Measurements from ENCODE around the gene PRPF40A.

DNA sequence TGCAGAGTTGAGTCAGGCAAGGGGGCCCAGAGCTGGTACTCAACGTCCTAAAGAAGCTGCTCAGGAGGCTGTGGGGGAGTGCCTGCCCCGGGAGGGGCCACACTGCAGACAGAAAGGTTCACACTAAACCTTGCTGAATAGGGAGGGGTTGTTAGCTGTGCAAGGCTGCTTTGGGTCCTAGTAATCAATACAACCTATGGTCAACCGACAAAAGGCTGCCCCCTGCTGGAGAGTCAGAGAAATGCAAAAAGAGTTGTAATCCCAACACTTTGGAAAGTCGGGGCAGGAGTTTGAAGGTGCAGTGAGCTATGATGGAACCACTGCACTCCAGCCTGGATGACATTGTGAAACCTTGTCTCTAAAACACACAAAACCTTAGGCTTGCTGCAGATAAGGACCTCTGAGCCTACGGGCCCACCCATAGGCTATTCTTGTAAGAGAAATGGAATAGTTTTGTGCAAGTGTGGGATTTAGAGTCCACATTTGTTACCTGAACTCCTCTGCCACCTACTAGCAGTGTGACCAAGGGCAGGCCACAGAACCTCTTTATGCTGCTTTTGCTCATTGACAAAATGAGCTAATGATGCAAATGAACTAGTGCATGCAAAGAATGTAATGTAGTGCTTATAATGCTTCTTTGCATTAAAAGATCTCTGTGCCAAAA, 81.5 kb downstream of the PRPF40A start:
- TF ChIP-seq FEZF1 (tag by site-specific recombination; IDR thresholded peaks at IDR 0.05) (no peak), ZBTB1 (tag by site-specific recombination; IDR thresholded peaks at IDR 0.05) (no peak), ZNF423 (tag by site-specific recombination; IDR thresholded peaks at IDR 0.05) (no peak), REPIN1 (tag by site-specific recombination; IDR thresholded peaks at IDR 0.05; ENCODE audit: low read depth) (no peak), ZNF768 (tag by site-specific recombination; IDR thresholded peaks at IDR 0.05) (no peak), HOXA7 (CRISPR knock-in tag; IDR thresholded peaks at IDR 0.05; ENCODE audit: borderline replicate concordance) (no peak), SETDB1 (IDR thresholded peaks at IDR 0.05; ENCODE audit: insufficient read length, low read length) (no peak)
- TF ChIP-seq, protein P1, sequence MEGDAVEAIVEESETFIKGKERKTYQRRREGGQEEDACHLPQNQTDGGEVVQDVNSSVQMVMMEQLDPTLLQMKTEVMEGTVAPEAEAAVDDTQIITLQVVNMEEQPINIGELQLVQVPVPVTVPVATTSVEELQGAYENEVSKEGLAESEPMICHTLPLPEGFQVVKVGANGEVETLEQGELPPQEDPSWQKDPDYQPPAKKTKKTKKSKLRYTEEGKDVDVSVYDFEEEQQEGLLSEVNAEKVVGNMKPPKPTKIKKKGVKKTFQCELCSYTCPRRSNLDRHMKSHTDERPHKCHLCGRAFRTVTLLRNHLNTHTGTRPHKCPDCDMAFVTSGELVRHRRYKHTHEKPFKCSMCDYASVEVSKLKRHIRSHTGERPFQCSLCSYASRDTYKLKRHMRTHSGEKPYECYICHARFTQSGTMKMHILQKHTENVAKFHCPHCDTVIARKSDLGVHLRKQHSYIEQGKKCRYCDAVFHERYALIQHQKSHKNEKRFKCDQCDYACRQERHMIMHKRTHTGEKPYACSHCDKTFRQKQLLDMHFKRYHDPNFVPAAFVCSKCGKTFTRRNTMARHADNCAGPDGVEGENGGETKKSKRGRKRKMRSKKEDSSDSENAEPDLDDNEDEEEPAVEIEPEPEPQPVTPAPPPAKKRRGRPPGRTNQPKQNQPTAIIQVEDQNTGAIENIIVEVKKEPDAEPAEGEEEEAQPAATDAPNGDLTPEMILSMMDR (tag by site-specific recombination; IDR thresholded peaks at IDR 0.05) = peak; percentile 60; the same call in 1 of the 2 replicates
- TF ChIP-seq, protein P2, sequence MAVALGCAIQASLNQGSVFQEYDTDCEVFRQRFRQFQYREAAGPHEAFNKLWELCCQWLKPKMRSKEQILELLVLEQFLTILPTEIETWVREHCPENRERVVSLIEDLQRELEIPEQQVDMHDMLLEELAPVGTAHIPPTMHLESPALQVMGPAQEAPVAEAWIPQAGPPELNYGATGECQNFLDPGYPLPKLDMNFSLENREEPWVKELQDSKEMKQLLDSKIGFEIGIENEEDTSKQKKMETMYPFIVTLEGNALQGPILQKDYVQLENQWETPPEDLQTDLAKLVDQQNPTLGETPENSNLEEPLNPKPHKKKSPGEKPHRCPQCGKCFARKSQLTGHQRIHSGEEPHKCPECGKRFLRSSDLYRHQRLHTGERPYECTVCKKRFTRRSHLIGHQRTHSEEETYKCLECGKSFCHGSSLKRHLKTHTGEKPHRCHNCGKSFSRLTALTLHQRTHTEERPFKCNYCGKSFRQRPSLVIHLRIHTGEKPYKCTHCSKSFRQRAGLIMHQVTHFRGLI (tag by site-specific recombination; IDR thresholded peaks at IDR 0.05) = no peak
- TF ChIP-seq, protein P3, sequence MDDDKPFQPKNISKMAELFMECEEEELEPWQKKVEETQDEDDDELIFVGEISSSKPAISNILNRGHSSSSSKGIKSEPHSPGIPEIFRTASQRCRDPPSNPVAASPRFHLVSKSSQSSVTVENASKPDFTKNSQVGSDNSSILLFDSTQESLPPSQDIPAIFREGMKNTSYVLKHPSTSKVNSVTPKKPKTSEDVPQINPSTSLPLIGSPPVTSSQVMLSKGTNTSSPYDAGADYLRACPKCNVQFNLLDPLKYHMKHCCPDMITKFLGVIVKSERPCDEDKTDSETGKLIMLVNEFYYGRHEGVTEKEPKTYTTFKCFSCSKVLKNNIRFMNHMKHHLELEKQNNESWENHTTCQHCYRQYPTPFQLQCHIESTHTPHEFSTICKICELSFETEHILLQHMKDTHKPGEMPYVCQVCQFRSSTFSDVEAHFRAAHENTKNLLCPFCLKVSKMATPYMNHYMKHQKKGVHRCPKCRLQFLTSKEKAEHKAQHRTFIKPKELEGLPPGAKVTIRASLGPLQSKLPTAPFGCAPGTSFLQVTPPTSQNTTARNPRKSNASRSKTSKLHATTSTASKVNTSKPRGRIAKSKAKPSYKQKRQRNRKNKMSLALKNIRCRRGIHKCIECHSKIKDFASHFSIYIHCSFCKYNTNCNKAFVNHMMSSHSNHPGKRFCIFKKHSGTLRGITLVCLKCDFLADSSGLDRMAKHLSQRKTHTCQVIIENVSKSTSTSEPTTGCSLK (tag by site-specific recombination; IDR thresholded peaks at IDR 0.05) = no peak
